Posterior cingulate gyrus (tissue), 11 donors: ENCODE measurements around the gene OSBPL5.
"Not testable (repeated sequence)": the region's sequence is repeated elsewhere in the genome, so short reads cannot be mapped to it uniquely, and the experiment has no call there.

Source experiments
- DNase-seq, 10 donors: peaks; one replicate each; pipeline versions ENCODE4 v3.0.0 to v3.0.0-alpha.2; 2020 to 2021; ENCODE audit warnings: mixed read lengths in 3 of 10
- intact Hi-C: fragments of 100-400 bp; cut with DNase I; formaldehyde crosslinking; loops from one replicate; pipeline ENCODE4 v1.15.1; 2023

OSBPL5 gene

DNA sequence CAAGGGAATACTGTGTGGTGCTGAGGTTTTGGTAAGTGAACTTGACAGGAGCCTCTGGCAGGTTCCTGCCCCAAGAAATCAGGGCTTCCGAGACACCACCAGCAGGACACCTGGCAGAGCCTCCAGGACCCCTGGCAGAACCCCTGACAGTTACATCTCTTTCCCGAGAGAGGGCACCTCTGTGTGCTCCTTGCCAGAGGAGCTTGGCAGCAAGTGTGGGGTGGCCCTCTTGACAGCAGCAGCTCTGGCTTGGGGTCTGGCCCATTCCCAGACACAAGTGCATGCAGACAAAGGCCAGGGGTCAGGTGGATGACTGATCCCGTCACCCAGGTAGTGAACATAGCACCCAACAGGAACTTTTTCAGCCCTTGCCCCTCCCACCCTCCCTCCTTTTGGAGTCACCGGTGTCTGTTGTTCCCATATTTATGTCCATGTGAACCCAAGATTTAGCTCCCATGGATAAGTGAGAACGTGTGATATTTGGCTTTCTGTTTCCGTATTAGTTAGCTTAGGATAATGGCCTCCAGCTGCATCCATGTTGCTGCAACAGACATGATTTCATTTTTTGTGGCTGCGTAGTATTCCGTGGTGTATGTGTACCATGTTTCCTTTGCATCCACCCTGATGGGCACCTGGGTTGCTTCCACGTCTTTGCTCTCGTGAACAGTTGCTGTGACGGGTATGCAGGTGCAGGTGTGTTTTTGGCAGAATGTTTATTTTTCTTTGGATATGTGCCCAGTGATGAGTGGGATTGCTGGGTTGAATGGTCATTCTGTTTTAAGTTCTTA is 21.2 kb upstream of the OSBPL5 start:
- intact Hi-C loops, result no loop called here
- DNase-seq, result peak in 3 of 10 donors; percentile 14 to 74 (median 74)

DNA sequence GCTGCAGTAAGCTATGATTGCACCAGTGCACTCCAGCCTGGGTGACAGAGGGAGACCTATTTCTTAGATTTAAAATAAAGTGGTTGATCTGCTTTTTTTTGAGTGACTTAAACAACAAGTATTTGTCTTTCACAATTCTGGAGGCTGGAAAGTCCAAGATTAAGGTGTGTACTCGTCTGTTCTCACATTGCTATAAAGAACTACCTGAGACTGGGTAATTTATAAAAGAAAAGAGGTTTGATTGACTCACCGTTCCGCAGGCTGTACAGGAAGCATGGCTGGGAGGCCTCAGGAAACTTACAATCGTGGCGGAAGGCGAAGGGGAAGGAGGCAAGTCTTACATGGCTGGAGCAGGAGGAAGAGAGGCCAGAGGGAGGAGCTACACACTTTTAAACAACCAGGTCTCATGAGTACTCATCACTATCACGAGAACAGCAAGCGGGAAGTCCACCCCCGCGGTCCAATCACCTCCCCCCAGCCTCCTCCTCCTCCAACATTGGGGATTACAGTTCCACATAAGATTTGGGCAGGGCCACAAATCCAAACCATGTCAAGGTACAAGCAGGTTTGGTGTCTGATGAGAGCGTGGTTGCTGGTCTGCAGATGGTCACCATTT is 19.7 kb upstream of the OSBPL5 start:
- intact Hi-C loops, result no loop called here
- DNase-seq, result peak in 3 of 10 donors; percentile 8 to 34 (median 11)

DNA sequence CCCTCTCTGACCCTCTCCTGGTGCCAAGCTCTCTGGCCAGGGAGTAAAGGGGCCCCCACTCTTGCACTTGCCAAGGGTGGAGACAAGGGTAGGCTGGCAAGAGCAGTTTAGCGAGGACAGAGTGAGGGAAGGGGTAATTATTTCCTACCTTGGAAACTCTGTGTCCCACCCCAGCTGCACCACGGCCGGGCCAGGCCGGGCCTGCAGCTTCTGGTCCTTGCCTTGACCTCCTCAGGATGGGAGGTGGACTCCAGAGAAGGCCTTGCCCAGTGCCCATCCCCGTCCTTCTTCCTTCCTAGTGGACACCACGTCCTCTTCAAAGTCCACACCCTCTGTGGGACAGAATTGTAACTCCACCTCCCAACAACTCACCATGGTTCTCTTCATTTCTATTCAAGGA is 18.4 kb upstream of the OSBPL5 start:
- DNase-seq, result peak in 4 of 10 donors; percentile 18 to 77 (median 42)

DNA sequence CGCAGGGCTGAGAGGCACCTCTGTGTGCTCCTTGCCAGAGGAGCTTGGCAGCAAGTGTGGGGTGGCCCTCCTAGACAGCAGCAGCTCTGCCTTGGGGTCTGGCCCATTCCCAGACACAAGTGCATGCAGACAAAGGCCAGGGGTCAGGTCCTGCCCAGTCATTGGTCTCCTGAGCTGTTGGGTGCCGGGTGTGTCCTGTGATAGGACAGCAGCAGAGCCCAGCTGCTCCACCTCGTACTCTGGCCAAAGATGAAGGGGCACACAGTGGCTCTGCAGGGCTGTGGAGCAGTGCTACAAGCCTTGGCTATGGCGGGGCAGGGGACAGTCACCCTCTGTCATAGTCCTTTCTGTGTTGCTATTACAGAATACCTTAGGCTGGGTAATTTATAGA is 17.3 kb upstream of the OSBPL5 start:
- intact Hi-C loops, result no loop called here
- peak in 4 of 10 donors; percentile 3 to 73 (median 42) for DNase-seq

More for the DNA sequence above, 18.4 kb upstream of the OSBPL5 start:
- intact Hi-C loops, result no loop called here

DNA sequence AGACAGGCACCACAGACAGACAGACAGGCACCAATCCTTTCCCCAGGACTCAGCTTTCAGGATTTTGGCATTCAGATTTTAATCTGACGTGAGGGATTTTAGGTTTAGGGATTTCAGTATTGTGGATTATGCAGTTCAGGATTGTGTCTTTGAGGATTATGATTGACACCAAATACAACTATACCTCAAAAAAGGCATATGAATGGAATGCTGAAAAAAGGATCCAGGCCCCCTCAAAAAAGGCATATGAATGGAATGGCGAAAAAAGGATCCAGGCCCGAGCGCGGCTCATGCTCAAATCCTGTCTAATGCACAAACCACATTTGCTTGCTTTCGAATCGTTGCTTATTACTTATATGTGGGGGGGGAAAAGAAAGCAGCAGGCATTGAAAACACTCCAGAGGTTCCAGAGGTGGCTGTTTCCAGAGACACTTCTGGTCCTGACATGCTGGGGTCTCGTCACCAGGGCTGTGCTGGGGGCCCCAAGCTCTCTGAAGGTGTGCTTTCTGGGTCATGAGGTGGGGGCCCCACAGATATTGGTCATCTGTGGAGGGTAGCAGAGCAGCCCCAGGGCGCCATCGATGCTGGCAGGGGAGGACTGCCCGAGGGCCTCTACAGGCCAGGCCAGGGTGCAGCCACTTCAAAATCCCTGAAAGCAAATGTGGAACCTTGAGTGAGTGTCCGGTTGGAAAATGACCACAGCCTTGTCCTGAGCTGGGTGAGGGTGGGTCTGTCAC is 16.8 kb upstream of the OSBPL5 start:
- intact Hi-C loops, result no loop called here
- DNase-seq, result peak in 4 of 10 donors; percentile 3 to 62 (median 40)

DNA sequence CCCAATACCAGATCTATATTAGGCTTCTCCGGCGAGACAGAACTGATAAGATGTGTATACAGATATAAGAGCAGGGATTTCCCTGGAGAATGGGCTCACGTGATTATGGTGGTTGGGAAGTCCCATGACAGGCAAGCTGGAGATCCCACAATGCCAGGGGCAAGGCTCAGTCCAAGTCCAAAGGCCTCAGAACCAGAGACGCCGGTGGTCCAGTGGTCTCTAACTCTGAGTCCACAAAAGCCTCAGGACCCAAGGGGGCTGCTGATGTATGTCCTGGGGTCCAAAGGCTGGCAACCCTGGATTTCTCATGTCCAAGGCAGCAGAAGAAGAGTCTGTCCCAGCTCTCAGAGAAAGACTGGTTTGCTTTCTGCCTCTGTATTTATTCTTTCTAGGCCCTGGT is 15.8 kb upstream of the OSBPL5 start:
- intact Hi-C loops, result no loop called here
- peak in 2 of 10 donors; percentile 8 to 9 for DNase-seq

DNA sequence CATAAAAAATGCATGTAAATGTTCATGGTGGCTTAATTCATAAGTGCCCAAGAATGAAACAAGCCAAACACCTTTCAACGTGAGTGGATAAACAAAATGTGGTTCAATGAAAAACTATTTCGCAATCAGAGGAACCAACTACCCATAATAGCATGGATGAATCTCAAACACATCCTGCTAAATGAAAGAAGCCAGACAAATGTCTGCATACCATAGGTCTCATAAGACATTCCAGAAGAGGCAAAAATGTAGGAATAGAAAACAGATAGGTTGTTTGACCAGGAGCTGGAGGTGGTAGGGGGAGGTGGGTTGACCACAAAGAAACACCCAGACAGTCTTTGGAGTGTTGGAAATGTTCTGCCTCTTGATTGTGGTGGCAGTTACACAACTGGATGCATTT is 13.2 kb upstream of the OSBPL5 start:
- DNase-seq, result no peak
- intact Hi-C loops, result no loop called here

DNA sequence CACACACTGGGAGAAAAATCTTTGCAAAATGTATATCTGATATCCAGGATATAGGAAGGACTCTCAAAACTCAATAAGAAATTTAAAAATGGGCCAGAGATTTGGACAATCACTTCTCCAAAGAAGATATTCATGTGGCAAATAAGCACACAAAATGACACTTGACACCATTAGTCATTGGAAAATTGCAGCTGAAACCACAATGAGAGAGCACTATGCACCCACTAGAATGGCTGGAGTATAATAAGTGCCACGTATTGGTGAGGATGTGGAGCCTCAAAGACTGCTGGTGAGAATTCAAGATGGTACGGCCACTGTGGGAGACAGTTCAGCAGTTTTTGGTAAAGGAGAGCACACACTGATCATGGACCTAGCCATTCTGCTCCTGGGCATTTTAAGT is 12.8 kb upstream of the OSBPL5 start:
- intact Hi-C loops, result no loop called here
- DNase-seq, result no peak

DNA sequence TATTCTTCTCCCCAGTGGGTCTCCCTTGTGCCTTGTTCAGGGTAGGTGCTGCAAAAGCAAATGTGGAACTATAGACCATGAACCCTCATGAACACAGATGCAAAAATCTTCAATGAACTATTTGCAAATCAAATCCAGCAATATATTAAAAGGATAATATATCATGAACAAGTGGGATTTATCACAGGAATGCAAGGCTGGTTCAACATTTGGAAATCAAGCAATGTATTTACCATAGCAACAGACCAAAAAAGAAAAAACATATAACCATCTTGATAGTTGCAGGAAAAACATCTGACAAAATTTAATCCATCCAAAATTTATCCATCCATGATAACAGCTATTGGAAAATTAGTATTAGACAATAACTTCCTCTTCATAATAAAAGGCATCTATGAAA is 11.4 kb upstream of the OSBPL5 start:
- no peak for DNase-seq
- intact Hi-C loops, result no loop called here

DNA sequence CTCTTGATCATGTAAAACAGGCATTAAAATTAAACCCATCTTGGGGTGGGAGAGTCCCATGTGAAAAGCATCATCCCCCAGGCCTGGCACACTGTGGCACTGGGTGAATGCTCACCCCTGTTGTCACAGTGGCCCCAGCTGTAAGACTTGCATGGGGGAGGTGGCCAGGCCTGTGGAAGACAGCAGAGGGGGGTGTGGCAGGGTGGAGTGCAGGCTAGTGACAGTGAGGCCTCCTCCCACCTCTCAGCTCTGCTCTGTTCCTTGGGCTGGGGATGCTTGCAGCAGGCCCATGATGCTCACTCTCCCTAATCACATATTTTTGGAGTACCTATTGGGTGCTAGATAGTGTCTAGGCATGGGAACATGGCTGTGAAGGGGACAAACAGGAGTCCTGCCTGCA is 10.1 kb upstream of the OSBPL5 start:
- intact Hi-C loops, result no loop called here
- DNase-seq, result peak in 1 of 10 donors; percentile 34

DNA sequence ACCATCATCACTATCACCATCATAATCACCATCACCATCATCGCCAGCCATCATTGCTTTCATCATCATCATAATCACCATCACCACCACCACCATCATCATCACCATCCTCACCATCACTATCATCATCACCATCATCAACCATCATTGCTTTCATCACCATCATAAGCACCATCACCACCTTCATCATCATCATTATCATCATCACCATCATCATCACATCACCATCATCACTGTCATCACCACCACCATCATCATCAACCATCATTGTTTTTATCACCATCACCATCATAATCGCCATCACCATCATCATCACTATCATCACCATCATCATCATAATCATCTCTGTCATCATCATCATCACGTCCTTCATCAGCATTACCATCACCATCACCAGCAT is 9.3 kb upstream of the OSBPL5 start:
- DNase-seq, result no peak
- intact Hi-C loops, result no loop called here

DNA sequence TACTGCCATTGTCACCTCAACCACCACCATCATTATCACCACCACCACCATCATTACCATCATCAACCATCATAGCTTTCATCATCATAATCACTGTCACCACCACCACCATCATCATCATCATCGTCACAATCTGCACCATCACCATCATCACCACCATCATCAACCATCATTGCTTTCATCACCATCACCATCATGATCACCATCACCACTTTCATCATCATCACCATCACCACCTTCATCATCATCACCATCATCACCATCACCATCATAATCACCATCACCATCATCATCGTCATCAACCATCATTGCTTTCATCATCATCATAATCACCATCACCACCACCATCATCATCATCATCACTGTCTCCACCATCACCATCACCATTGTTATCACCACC is 8.7 kb upstream of the OSBPL5 start:
- DNase-seq, result no peak
- intact Hi-C loops, result no loop called here

DNA sequence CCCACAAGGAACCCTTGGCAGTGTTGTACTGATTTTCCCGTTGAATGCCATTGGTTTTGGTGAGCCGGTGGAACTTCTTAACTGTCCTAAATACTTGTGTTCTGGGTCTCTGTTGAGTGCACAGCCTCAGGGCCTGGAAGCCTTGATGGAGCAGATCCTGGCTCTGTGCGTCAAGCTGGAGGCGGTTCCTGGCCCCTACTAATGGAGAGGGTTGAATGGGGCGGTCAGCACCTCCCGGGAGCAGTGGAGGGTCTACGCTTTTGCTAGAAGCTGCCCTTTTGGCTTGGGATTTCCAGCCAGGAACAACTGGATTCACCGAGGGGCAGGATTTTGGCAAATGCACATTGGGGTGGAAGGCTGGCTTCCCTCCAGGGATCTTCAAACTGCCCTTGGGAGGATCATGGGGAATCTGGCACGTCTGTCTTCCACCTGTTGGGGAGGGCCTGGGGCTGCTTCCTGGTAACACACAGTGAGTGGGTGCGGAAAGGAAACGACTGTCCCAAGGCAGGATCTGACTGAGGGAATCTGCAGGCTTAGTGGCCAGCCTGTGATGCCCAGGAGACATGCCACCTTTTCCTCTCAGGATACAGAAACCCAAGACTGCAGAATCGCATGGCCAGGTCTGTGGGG is 6.9 kb upstream of the OSBPL5 start:
- intact Hi-C loops, result no loop called here
- peak in 2 of 10 donors; percentile 39 to 60 for DNase-seq

DNA sequence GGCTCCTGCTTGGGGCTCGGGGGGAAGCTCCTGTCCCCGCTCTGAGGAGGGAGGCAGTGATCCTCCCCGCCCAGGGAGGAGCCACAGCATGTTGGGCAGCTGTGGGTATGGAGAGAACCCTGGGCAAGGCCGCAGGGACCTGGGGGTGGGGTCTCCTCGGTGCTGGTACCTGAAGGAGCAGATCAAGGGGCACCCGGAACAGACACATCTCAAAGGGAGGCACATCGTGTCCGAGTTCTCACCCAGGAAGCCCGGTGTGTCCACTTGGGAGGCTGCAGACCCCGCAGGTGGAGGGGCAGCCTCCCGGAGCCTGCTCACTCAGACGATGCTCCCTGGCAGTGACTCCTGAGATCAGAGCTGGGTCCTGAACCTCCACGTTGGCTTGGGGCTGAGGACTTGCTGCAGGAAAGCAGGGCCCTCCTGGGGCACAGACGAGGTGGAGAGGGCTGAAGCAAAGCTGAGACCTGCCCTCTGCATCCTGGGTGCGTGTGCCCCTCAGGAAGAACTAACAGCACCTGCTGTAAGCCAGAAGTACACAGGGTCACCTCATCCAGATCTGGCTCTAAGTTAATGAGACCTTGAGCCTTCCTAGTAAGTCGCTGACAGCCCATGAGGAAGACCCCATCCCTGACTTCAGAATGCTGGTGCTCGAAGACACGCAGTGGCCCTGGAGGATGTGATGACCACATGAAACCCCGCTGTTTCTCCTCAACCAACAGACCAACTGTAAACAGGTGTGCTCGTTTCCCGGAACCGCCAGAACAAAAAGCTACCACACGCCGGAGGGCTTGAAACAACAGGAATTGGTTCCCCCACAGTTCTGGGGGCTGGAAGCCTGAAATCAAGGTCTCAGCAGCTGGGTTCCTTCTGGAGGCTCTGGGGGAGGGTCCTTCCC is 5.9 kb upstream of the OSBPL5 start:
- DNase-seq, result peak in 3 of 10 donors; percentile 58 to 81 (median 67)
- intact Hi-C loops, result no loop called here

DNA sequence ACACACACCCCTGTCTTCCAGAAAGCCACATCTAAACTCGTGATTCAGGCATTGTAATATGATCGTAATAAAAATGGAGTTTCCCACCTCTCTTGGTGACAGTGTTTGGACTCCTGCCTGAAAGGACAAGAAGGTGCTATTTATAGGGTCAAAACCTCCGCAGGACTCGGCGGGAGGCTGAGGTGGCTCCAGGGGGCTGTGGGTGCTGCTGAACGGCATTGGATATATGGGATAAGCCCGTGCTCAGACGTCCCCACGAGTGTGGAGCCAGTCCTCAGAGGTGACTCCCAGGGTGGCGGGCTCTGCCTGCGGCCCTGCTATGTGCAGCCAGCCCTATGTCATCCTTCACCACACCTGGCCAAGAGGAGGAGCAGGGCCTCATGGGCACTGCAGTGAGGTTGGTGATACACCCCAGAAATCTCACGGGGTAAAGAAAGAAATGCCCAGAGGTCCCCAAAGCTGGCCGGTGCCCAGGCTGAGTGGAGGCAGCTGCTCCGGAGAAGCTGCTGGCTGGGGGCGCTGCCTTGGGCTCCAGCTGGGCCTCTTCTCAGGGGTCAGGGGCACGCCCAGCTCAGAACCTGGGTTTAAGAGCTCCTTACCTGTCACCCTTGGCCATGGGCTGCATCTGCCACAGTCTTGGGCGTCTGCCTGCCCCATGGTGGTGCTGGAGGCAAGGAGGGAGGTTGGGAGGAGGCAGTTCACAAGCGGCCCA is 5.1 kb upstream of the OSBPL5 start:
- intact Hi-C loops, result no loop called here

DNA sequence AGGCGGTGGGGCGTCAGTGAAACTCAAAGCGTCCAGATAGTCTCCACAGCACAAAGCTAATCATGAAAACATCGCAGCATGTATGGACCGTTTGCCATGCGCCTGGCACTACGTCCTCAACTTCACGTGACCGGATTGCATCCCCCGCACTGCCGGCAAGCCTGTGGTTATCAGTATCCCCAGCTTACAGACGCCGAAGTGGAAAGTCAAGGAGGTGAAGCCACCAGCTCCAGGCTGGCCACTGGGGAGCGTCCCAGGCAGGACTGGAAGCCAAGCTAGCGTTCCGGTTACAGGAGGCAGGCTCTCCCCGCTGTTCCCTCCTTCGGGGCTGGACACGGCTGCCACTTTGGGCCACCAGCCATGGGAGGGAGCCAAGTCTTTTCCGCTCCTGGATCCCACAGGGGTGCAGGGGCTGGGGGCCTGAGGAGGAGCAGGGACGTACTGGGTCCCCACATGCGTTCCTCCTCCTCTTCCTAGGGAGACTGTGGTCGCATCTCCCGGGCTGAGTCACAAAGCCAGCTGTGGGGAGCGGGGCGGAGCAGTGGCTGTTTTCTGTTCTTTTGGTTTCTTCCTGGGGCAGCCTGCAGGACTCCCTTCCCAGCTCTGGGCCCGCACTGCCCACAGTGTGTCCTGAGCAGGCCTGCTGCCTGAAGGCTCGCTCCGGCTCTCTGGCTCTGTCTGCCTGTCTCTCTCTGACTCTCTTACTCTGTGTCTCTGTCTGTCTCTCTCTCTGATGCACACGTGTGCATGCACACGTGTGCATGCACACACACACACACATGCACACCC is 4.3 kb upstream of the OSBPL5 start:
- intact Hi-C loops, result loop anchor here (5.0 to 10.0 kb wide), 3 partner anchors 42 to 115 kb away; partner anchors contain the start of genes CARS1 and MRGPRG
- DNase-seq, result peak in 6 of 10 donors; percentile 19 to 90 (median 70)

More for the DNA sequence above, 5.1 kb upstream of the OSBPL5 start:
- DNase-seq, result peak in 4 of 10 donors; percentile 6 to 75 (median 67)

DNA sequence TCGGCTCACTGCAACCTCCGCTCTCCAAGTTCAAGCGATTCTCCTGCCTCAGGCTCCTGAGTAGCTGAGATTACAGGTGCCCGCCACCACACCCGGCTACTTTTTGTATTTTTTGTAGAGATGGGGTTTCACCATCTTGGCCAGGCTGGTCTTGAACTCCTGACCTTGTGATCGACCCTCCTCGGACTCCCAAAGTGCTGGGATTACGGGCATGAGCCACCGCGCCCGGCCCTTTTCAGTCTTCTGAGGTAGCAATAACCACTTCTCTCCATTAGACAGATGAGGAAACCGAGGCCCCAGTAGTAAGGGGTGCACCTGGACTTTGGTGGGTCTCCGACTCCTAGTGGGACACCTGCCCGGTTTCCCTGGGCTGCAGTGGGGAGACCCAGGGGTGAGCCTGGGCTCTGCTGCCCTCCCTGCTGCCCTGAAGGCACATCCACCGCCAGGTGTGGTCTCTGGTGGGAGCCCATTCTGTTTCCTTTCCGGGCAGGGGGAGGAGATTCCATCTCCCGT is 3.7 kb upstream of the OSBPL5 start:
- not testable (repeated sequence) for DNase-seq
- intact Hi-C loops, result loop anchor here (5.0 to 10.0 kb wide), 3 partner anchors 41 to 114 kb away; partner anchors contain the start of genes CARS1 and MRGPRG
